NCI-H526 (cell line): ENCODE data around the gene GUCA1C.

Experiments used
- DNase-seq, 2 experiments: peaks; one replicate each; lab custom pipeline; 2025; lab: John Stamatoyannopoulos, UW

GUCA1C gene

GRCh38 chr3:108953700-108954099 lies at the start of gene GUCA1C:
Gene GUCA1C (minus strand): TSS chr3:108953879. CDS start chr3:108953762, 117 bp downstream.
- no peak for DNase-seq

- DNase-seq = no peak
Observed at GRCh38 chr3:108998436-108998835, 44.8 kb upstream of the GUCA1C start.

GRCh38 chr3:108985844-108986243 lies 32.2 kb upstream of the GUCA1C start:
- DNase-seq = no peak

GRCh38 chr3:108983051-108983450 lies 29.4 kb upstream of the GUCA1C start:
- no peak for DNase-seq

- no peak for DNase-seq
Observed at GRCh38 chr3:108976058-108976457, 22.4 kb upstream of the GUCA1C start.

GRCh38 chr3:108973019-108973418 lies 19.3 kb upstream of the GUCA1C start:
- no peak for DNase-seq

- DNase-seq = no peak
Observed at GRCh38 chr3:108972482-108972881, 18.8 kb upstream of the GUCA1C start.

GRCh38 chr3:108970561-108970960 lies 16.9 kb upstream of the GUCA1C start:
- DNase-seq = no peak

- DNase-seq = no peak
Observed at GRCh38 chr3:108966773-108967172, 13.1 kb upstream of the GUCA1C start.

GRCh38 chr3:108959017-108959416 lies 5.3 kb upstream of the GUCA1C start:
- DNase-seq = no peak

GRCh38 chr3:108953210-108953609 lies 469 bp downstream of the GUCA1C start:
- no peak for DNase-seq

GRCh38 chr3:108951820-108952501 lies 1.7 kb downstream of the GUCA1C start:
- DNase-seq = no peak

GRCh38 chr3:108947855-108948254 lies 5.8 kb downstream of the GUCA1C start:
- no peak for DNase-seq

- no peak for DNase-seq
Observed at GRCh38 chr3:108946292-108947285, 7.1 kb downstream of the GUCA1C start.

- DNase-seq = no peak
Observed at GRCh38 chr3:108940568-108941263, 13.0 kb downstream of the GUCA1C start.

GRCh38 chr3:108940166-108940565 lies 13.5 kb downstream of the GUCA1C start:
- DNase-seq = no peak

- DNase-seq = no peak
Observed at GRCh38 chr3:108936924-108937689, 16.6 kb downstream of the GUCA1C start.

- DNase-seq = no peak
Observed at GRCh38 chr3:108931035-108931434, 22.6 kb downstream of the GUCA1C start.

GRCh38 chr3:108918866-108919265 lies 34.8 kb downstream of the GUCA1C start:
- DNase-seq = no peak

GRCh38 chr3:108914774-108915641 lies 38.7 kb downstream of the GUCA1C start:
- DNase-seq = peak; percentile 6 to 69

GRCh38 chr3:108909799-108910198 lies 43.9 kb downstream of the GUCA1C start:
- DNase-seq = no peak
